Stimulated activated CD4-positive, alpha-beta T cell treated with anti-CD3 and anti-CD28 coated beads, Interleukin-1b, Interleukin-23, amount 100 ng/mL, for 4 hours (primary cell): Measurements from ENCODE around the gene RPL28.
"Not testable (repeated sequence)": the region's sequence is repeated elsewhere in the genome, so short reads cannot be mapped to it uniquely, and the experiment has no call there.

Experiments
- DNase-seq, 2 donors: peaks; one replicate each; pipeline ENCODE4 v3.0.0-alpha.2; 2020; ENCODE audit warnings: low read depth in 2 of 2

RPL28 gene

GRCh38 chr19:55447421-55448174, 61.9 kb downstream of the RPL28 start:
- DNase-seq, result no peak

- DNase-seq, result not testable (repeated sequence)
Measured at GRCh38 chr19:55448175-55448490, 62.4 kb downstream of the RPL28 start.

- DNase-seq, result no peak
Measured at GRCh38 chr19:55449469-55449868, 63.7 kb downstream of the RPL28 start.

- no peak for DNase-seq
Measured at GRCh38 chr19:55451163-55451964, 65.6 kb downstream of the RPL28 start.

- no peak for DNase-seq
Measured at GRCh38 chr19:55451965-55452748, 66.4 kb downstream of the RPL28 start.
